Right kidney (tissue), 1 donor: ENCODE measurements around the gene RCC2.
"Not testable (repeated sequence)": the region's sequence is repeated elsewhere in the genome, so short reads cannot be mapped to it uniquely, and the experiment has no call there.

Source experiments
- DNase-seq: peaks from one replicate; pipeline ENCODE4 v3.0.0-alpha.2; 2016

The RCC2 gene

DNA sequence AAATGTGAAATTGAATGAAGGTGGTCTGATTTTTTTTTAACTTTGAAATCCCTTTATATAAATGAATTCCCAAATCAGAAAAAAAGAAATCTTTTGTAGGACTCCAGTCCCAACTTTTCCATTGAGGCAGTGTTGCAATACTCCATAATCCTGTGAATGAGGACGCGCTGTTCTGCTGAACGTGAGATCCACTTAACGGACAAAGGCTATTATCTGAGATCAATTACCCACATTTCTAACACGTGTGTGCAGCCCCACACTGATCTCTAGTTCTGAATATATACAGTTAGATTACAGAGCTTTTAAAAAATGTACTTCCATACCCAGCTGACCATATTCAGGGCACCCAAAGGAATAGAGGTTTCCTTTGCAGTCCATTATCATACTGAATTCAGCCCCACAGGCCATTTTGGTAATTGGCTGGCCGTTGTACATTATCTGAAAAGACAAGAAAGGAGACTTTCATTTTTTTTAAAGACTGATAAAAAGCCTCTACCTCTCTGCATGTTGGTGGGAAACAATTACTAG is 19.0 kb downstream of the RCC2 start:
- DNase-seq = no peak

DNA sequence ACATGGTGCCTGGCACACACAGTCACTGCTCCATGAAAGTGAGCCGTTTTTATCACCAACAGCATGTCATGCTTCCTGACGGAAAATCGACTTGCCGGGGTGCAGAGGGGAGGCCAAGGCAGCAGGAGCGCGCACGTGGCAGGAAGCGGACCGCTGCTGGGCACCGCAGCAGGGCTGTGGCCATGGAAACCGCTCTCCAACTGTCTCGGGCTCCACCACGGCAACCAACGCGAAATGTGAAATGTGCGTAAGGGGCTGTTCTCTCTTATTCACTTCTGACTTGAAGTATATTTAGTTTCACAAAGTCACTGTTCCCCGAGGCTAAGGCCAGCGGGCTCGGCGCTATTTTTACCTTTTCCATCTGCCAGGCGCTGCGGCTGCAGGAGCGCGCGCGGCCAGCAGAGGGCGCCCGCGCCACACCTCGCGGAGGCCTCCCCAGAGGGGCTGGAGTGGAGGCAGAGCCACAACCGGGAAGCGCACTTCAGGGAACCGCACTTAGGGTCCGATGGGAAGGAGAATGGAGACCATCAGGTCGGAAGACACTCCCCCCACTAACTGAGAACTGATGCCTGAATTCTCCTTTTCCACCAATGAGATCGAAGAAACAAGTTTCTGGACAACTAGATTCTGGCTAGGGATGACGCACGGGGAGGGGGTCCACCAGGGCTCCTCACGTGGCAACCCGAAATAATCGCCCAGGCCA is 19.7 kb downstream of the RCC2 start:
- peak; percentile 58 for DNase-seq

DNA sequence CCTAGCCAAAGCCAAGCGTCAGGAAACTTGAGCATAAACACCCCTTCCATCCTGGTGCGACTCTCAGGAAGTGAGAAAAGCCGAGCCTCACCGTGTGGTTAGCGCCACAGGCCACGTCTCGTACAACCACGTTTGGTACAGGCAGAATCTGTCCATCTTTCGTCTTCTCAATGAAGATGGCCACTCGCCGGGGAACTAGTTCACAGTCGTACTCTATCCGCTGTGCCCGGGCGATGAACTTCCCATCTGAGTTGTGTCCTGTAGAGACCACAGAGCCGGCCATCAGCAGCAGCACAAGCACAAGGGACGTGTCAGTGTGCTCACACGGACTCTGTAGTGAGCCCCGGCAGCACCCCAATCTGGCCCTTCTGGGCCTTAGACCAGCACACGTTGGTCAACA is 23.1 kb downstream of the RCC2 start:
- DNase-seq = no peak

- DNase-seq = no peak
Measured at GRCh38 chr1:17414022-17414421, 25.5 kb downstream of the RCC2 start.

DNA sequence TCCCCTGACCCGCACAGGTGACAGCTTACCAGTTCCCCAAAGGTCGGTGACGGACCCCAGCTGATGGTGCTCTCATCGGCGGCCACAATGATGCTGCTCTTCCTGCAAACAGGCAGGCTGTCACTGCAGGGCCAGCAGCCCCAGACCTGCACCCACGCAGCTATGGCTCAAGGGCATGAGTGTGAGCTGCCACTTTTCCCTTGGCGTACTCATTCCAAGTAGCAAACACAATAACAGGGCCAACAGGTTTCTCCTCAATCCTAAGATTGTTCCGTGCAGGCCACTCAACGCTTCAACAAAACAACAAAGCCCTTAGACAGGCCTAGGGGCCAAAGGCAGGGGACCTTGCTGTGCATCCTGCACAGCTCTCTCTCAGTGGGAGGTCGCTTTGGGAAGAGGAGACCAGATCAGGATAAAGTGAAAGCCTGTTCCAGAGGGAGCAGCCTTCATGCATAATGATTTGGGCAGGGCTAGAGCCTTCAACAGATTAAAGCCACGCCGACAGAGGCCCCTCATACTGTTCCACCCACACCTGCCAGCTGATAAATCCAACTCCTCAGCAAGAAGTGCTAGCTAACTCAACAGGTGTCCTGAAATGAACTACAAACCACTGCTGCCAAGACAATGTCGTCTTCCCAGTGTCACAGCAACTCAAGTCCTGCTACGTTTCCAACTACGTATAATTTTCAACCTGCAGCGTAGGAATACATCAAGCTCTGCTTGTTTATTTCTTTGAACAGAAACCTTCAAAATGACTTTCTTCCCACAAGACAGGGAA is 27.2 kb downstream of the RCC2 start:
- DNase-seq = no peak

DNA sequence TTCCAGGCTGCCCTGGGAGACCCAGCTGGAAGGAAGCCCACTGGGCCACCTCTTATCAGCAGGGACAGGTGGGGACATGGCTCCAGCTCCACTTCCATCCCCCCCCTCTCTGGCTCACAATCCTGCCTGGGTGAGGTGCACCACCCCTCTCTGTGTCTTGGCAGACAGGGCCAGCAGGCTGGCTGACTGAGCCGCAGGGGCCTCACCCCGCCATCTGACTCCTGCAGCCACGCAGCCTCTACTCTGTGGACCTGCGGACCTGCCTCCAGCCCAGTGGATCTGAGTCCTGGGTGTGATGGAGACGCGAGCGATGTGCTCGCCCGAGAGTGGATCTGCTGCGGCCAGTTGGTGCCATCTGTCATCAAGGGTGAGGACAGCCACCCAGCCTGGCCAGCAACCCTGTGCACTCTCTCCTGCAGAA is 30.1 kb downstream of the RCC2 start:
- no peak for DNase-seq

GRCh38 chr1:17407786-17408514 is 31.5 kb downstream of the RCC2 start:
- not testable (repeated sequence) for DNase-seq

DNA sequence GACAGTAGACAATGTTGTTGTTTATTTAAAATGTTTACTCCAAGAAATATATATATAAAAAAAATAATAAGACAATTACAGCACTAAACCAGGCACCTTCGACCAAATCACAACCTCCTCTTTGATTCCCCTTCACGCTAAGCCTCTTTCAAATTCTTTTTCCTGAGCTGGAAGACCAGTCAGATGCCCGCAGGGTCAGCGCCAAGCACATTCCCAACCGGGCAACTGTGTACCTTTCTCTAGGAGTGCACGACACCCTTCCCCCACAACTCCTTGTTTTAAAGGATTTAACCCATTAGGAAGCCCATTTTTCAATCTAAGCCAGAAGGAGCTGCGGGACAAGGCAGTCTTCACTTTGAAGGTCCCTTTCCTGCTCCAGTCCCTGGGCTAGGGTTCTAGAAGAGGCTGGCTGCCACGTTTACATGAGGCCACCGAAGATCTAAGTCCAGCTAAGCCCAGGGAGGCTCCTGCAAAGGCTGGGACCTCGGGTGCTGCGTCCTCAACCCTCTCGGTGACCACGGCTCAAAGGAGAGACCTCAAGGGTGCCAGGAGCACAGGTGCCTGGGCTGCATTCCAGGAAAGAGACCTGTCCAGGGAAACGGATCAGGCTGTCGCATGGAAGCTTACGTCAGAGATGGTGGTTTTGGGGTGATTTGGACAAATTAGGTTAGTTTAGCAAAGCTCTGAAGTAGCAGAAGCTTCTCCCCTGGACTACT is 32.6 kb downstream of the RCC2 start:
- DNase-seq = not testable (repeated sequence)

DNA sequence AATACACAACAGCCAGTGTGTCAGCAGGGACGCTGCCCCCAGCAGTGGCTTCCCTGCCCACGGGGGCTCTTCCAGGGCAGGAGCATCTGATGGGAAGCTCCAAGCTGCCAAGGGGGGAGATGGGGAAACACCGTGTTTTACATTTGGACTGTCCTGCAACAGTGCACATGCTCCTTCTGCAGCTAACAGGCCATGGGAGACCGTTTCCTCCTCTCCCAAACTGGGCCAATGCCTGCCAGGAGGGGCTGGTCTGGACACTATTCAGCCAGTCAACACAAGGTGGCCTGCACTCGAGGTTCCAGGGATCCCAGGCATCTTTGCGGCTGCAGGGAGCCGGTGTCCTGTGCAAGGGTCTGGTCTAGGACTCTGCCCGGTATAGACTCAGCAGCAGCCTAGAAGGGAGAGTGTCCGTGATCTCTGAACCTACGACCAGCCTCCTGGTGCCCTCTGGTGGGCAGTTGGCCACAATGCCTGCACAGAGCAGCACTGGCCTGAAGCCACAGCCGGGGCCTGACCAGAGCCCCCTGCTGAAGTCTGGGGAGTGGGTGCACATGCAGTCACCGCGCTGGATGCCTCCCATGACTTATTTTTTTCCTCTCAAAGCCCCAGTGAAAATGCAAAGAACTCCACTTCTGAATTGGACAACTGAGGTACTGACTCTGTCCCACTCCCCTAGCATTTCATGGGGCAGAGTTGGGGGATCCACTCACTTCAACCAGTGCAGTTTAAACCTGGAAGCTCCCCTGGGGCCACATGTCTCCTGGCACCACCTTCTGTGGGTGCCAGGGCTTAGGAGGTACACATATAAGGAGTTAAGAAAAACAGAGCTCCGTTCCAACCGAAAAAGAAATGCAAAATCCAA is 33.3 kb downstream of the RCC2 start:
- DNase-seq = peak; percentile 58

GRCh38 chr1:17404820-17405219 is 34.7 kb downstream of the RCC2 start:
- DNase-seq = no peak

DNA sequence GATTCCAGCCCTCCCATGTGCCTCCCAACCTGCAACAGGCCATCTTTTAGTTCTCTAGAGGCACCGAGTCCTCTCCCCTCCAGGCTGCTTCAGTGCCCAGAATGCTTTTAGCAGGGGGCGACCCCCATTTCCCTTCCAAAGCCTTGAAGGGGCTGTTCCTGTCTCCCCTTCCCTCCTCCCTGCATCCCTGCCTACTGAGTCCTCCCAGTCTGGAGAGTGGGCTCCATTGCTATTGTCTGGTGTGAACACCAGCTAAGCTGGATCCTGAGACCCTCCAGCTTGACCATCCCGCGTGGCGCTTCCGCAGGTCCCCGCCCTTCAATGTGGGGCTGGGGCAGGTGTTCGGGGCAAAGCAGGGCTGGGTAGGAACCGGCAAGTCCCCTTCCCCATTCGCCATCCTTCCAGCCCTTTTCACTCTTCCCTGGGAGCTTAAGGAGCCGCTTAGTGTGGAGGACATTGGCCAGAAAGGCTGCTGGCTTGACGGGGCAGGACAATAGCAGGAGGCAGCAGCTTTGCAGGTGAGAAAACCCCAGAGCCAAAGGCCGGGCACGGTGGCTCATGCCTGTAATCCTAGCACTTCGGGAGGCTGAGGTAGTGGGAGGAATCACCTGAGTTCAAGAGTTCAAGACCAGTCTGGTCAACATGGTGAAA is 35.3 kb downstream of the RCC2 start:
- DNase-seq = no peak

DNA sequence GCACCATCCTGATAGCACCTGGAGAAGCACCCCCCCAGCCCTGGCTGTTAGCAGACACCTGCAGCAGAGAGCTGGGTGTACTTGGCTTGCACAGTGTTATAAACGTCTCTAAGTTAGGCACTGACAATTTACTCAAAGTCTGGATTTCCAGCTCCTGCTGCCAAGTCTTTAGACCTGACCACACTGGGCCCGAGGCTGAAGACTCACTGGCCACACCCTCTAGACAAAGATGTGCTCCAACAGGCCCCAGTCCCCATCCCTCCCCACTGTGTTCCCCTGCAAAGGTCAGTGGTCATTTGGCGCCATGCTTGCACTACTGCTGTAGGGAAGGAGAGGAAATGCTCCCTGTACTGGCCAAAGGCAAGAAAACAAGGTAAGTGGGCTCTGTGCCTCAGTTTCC is 36.4 kb downstream of the RCC2 start:
- DNase-seq = no peak

DNA sequence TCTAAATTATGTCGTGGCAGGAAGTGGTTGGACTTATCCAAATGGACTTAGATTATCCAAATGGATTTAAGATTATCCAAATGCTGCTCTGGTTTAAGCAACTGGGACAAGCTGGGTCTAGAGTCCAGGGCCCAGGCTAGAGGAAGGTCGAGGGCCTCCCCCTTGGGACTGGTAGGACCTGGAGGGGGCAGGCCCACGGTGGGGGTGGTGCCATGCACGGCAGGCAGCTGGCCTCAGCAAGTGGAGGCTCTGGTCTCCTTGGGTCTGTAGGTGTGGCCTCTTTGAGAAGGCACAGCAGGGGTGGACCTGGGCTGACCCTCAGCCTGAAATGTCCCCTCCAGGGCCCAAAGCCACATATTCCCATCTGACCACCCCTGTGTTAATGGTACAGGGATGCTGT is 37.6 kb downstream of the RCC2 start:
- no peak for DNase-seq

- DNase-seq = no peak
Measured at GRCh38 chr1:17400725-17401341, 38.6 kb downstream of the RCC2 start.

GRCh38 chr1:17397910-17398695 is 41.4 kb downstream of the RCC2 start:
- no peak for DNase-seq

GRCh38 chr1:17393230-17393629 is 46.2 kb downstream of the RCC2 start:
- no peak for DNase-seq

DNA sequence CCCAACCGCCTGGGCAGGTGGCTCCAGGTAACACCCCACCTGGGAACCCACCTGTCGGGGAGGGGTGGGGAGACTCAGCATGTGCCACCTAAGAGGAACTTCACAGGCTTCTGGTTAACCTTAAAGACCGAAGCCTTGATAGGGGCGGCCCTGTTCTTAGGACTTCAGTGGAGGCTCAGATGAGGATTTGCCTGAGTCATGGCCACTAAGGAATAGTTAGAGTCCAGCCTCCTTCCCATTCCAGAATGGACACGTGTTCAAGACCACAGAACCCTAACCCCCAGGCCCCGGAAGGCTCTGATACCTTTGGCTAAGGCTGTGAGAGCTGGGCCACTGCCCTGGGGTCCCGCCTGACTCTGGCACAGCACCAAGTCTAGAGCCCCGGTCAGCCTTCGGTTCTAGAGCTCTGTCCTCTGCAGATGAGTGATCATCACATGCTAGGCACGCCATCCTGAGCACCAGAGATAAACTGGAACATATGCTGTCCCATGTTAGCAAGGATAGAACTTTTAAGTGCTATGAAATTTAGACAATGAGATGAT is 47.2 kb downstream of the RCC2 start:
- DNase-seq = no peak

DNA sequence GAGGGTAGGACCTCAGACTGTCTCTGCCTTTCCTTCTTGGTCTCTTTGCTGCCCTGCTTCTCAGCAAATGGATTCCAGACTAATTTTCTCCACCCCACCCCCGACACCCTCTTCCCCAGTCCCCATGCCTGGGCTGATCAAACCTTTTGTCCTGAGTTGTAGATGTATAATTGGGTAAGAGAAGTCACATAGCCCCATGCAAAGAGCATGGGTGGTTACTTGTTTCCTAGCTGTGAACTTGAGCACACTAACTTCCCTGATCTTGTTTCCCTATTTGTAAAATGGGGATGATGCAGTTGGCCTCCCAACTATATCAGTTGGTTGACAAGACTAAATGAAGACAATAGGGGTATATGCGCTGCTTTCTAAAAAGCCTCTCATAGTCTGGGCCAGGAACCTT is 58.3 kb downstream of the RCC2 start:
- no peak for DNase-seq

- no peak for DNase-seq
Measured at GRCh38 chr1:17377325-17377953, 62.0 kb downstream of the RCC2 start.
